Suprapubic skin (tissue), 4 donors: ENCODE data around the gene LRMDA. TPM values are rescaled to one million over a fixed set of nuclear protein-coding genes. Genes with fewer than 3 reads are reported as not detected.

Experiments used
- DNase-seq, 2 donors: peaks; one replicate each; pipeline ENCODE4 v3.0.0-alpha.2; 2019; ENCODE audit warnings: low spot score in 2 of 2
- H3K27ac ChIP-seq: fragments of 200-600 bp; sonication (generic); one replicate; pipeline ENCODE4 v1.5.1; 2019
- H3K27me3 ChIP-seq: fragments of 200-600 bp; sonication (generic); one replicate; pipeline ENCODE4 v1.5.1; 2019
- H3K36me3 ChIP-seq: fragments of 200-600 bp; sonication (generic); one replicate; pipeline ENCODE4 v1.5.1; 2019
- H3K4me1 ChIP-seq: fragments of 200-600 bp; sonication (generic); one replicate; pipeline ENCODE4 v1.5.1; 2019
- H3K4me3 ChIP-seq: fragments of 200-600 bp; sonication (generic); one replicate; pipeline ENCODE4 v1.5.1; 2019; ENCODE audit warnings: mild to moderate bottlenecking
- H3K9me3 ChIP-seq: fragments of 200-600 bp; sonication (generic); one replicate; pipeline ENCODE4 v1.5.1; 2019
- CTCF ChIP-seq, 2 donors: fragments of 200-600 bp in 1 of 2; fragments of 450-650 bp in 1 of 2; sonication (generic) in 1 of 2; IDR thresholded peaks; one replicate each; pipeline ENCODE4 v1.5.1; 2016 to 2019; ENCODE audit warnings: antibody characterized with exemption in 2 of 2, mild to moderate bottlenecking in 1 of 2, moderate library complexity in 1 of 2
- EP300 ChIP-seq: sonication (generic); formaldehyde crosslinking; IDR thresholded peaks from one replicate; pipeline ENCODE4 v1.6.1; 2017; ENCODE audit warnings: antibody characterized with exemption
- POLR2A ChIP-seq, 2 donors: fragments of 450-650 bp; IDR thresholded peaks; one replicate each; pipeline ENCODE4 v1.6.1; 2017; ENCODE audit warnings: antibody characterized with exemption in 2 of 2, mild to moderate bottlenecking in 2 of 2, moderate library complexity in 2 of 2
- POLR2AphosphoS5 ChIP-seq, 3 donors: sonication (generic); formaldehyde crosslinking; IDR thresholded peaks; one replicate each; pipeline ENCODE4 v1.6.1; 2017; ENCODE audit warnings: antibody characterized with exemption in 3 of 3
- WGBS: methylation state at CpG from one replicate; pipeline ENCODE4 v1.1.5; 2018; 5-methylcytosine and 5-hydroxymethylcytosine counted together
- total RNA-seq, 4 donors: library from RNA; depleted of rRNA; stranded (reverse); fragments of >200 nt; gene quantifications; one replicate each; pipeline ENCODE4 v1.1.0, GENCODE V29; 2016

LRMDA gene
- total RNA-seq, 4 donors from 2014 or later, result 0.10 to 2.9 (median 1.9) TPM; not detected in 1

DNA sequence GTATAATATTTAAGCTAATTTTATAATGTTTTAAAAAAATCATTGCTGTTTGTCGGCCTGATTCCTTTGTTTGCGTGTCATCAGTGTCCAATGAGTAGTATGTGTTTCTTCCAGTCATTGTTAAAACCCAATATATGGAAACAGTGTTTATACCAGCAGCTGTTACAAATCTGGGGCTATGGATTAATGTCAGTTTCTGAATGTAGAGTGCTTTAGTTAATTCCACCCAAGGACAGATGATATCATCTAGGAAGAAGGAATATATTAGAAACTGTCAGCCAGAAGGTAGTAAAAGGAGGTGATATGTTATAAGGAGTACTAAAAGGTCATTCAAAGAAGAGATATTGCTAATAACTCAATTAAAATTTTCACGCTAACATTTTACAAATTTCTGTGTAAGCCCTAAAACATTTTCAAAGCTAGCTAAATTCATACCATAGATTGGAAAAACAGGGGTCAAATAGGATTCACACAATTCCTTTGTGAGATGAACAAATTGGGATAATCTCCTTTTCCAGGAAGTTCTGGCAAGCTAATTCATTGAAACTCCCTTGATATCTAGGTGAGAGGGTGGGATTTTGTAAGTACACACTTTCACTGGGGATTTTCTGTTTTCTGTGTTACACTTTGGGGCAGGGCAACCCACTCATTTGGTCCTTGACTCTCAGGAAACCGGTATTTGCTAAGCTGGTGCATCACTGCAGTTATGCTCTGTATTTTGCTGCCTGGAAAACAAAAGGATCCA lies 448.8 kb downstream of the LRMDA start:
- TF ChIP-seq POLR2AphosphoS5 (IDR thresholded peaks at IDR 0.05), result no peak
- TF ChIP-seq CTCF (IDR thresholded peaks at IDR 0.05), result no peak
- TF ChIP-seq POLR2A (IDR thresholded peaks at IDR 0.05), result no peak
- no peak for TF ChIP-seq EP300
- no peak overlapping the region for H3K4me3 ChIP-seq
- 67% methylated on average over 4 of the region's 4 CpGs for WGBS
- H3K27ac ChIP-seq, result no peak overlapping the region
- DNase-seq, result no peak
- no peaks in the 10 kb centered on the region for H3K27me3 ChIP-seq
- H3K36me3 ChIP-seq, result no peaks in the 10 kb centered on the region
- H3K9me3 ChIP-seq, result no peaks in the 10 kb centered on the region
- no peaks in the 10 kb centered on the region for H3K4me1 ChIP-seq

GRCh38 chr10:75883081-75884072 lies 452.0 kb downstream of the LRMDA start:
- no peaks in the 10 kb centered on the region for H3K4me1 ChIP-seq
- 81% methylated on average over 9 of the region's 9 CpGs for WGBS

GRCh38 chr10:75884808-75885207 lies 453.4 kb downstream of the LRMDA start:
- Histone ChIP-seq H3K27me3 (no peaks in the 10 kb centered on the region), H3K9me3 (no peaks in the 10 kb centered on the region), H3K27ac (no peak overlapping the region), H3K36me3 (no peaks in the 10 kb centered on the region), H3K4me3 (no peak overlapping the region), H3K4me1 (no peaks in the 10 kb centered on the region)
- no peak for DNase-seq
- WGBS, result 96% methylated on average over 5 of the region's 5 CpGs
- no peak for TF ChIP-seq CTCF (IDR thresholded peaks at IDR 0.05)
- TF ChIP-seq POLR2AphosphoS5 (IDR thresholded peaks at IDR 0.05), result no peak
- TF ChIP-seq EP300, result no peak
- no peak for TF ChIP-seq POLR2A (IDR thresholded peaks at IDR 0.05)

More at GRCh38 chr10:75883081-75884072, 452.0 kb downstream of the LRMDA start:
- Histone ChIP-seq H3K27ac (no peak overlapping the region), H3K36me3 (no peaks in the 10 kb centered on the region), H3K9me3 (no peaks in the 10 kb centered on the region), H3K4me3 (no peak overlapping the region), H3K27me3 (no peaks in the 10 kb centered on the region)
- DNase-seq, result no peak
- TF ChIP-seq EP300 (no peak), CTCF (IDR thresholded peaks at IDR 0.05) (no peak), POLR2AphosphoS5 (IDR thresholded peaks at IDR 0.05) (no peak), POLR2A (IDR thresholded peaks at IDR 0.05) (no peak)

GRCh38 chr10:75887369-75887768 lies 455.9 kb downstream of the LRMDA start:
- Histone ChIP-seq H3K9me3 (no peaks in the 10 kb centered on the region), H3K27ac (no peak overlapping the region)
- TF ChIP-seq CTCF (IDR thresholded peaks at IDR 0.05), result no peak
- no peak for TF ChIP-seq EP300
- no peak for TF ChIP-seq POLR2A (IDR thresholded peaks at IDR 0.05)
- TF ChIP-seq POLR2AphosphoS5 (IDR thresholded peaks at IDR 0.05), result no peak

More at GRCh38 chr10:75887369-75887768, 455.9 kb downstream of the LRMDA start:
- no peaks in the 10 kb centered on the region for H3K27me3 ChIP-seq
- DNase-seq, result no peak
- H3K4me1 ChIP-seq, result no peaks in the 10 kb centered on the region
- no peak overlapping the region for H3K4me3 ChIP-seq
- 92% methylated on average over 2 of the region's 2 CpGs for WGBS
- no peaks in the 10 kb centered on the region for H3K36me3 ChIP-seq
